Measurements from ENCODE around the gene BRIP1.
"Not testable (repeated sequence)": the region's sequence is repeated elsewhere in the genome, so short reads cannot be mapped to it uniquely, and the experiment has no call there.

BRIP1 gene

DNA sequence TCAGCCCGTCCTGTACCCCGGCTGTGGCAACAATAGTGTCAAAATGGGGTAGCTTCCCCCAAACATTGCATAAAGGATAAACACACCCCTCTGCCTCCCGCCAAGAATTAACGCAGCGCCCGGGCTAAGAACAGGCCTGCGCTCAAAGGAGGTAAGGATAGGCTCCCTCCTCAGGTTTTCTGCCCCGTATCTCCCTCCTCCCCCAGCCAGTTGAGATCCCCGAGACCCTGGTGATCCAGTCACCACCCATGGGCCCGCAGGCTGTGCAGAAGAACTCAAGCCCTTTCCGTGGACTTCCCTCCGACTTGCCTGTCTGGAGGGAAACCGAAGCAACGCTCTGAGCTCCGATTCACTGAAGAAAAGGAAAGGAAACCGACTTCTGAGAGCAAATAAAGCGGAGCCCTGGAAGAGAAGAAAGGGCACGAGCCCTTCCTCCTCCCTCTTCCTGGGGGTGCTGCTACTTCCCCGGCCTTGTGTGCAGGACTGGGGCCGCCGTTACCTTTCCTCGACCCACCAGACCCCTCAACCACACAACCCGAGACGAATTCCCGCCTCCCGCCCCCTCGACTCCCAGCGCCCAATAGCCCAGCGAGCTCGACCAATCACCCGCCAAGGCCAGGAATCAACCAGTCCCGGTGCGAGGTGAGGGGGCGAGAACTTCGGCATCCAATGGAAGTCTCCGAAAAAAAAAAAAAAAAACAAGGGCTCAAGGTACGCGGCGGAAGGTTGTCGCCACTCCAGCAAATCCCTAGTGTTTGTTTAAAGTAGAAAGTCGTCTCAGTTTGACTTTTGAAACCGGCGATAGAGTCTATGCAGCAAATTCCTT is at the start of gene BRIP1:
Gene BRIP1, minus strand, starts transcription at position 554 of the 826 bp plus-strand sequence. CDS start 1,989 bp downstream, outside the sequence.
- H3K4me1 ChIP-seq (ENCODE audit: control insufficient read depth, low read depth, low read length), result peaks cover 13% of the 10 kb centered on the region
- peak within 1 kb of the TSS; percentile 92 for H3K4me3 ChIP-seq (ENCODE audit: low read length)
- peaks cover 24% of the 10 kb centered on the region for H3K36me3 ChIP-seq (ENCODE audit: control insufficient read depth, low read depth, low read length)
- no peaks in the 10 kb centered on the region for H3K27me3 ChIP-seq (ENCODE audit: control insufficient read depth, insufficient read depth, low read length)
- H3K9me3 ChIP-seq (ENCODE audit: control insufficient read depth, low read depth, low read length), result no peaks in the 10 kb centered on the region
- H3K9ac ChIP-seq (ENCODE audit: low read length), result peak within 1 kb of the TSS; percentile 96
- peak within 1 kb of the TSS; percentile 86 for H3K27ac ChIP-seq (ENCODE audit: low read length)

DNA sequence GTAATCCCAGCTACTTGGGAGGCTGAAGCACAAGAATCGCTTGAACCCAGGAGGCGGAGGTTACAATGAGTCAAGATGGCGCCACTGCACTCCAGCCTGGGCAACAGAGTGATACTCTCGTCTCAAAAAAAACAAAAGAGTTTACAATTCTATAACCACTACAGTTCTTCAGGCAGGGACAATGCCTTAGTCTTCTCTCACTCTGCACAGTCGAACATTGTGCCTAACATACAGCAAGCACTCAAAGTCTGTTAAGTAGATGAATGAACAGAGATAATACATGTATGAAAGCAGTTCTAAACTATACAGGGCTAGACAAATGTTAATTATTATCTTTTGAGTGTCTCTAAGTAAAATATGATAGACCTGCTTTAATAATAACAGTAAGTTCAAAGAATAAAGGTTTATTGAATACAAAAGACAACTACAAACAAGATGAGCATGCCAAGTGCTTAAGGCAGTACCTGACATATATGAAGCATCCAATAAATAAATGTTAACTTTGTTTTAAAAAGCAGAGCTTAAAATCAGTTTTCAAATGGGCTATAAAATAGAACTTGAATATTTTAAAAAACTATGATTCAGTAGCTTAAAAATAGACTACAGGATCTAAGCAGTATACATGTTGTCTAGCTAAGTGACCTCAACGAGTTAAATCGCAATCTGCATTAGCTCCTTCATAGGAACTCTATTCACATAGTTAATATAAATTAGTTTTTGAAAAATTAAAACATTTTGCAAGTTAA is 45.1 kb upstream of the BRIP1 start:
- Histone ChIP-seq H3K9me3 (ENCODE audit: control insufficient read depth, low read depth, low read length) (no peaks in the 10 kb centered on the region), H3K4me3 (ENCODE audit: low read length) (no peak overlapping the region), H3K4me1 (ENCODE audit: control insufficient read depth, low read depth, low read length) (no peaks in the 10 kb centered on the region), H3K27me3 (ENCODE audit: control insufficient read depth, insufficient read depth, low read length) (no peaks in the 10 kb centered on the region), H3K9ac (ENCODE audit: low read length) (no peak overlapping the region), H3K36me3 (ENCODE audit: control insufficient read depth, low read depth, low read length) (peaks cover 48% of the 10 kb centered on the region), H3K27ac (ENCODE audit: low read length) (no peak overlapping the region)

DNA sequence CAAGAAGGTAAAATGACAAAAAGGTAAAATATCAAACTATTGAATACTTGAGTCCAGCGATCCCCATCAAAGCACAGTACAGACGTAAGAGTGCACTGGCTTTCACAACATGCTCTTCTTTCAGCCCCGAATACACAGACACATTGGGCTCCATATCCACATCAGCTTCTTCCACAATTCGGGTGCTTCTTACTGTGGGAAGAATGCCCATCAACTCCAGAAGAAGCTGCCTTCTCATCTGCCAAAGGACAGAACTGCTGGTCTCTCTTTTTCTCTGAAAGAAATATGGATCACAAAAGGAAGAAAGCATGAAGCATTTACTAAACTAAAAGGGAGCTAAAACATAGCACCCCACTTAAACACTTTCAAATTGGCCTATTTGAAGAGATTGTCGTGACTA is 44.0 kb upstream of the BRIP1 start:
- no peak overlapping the region for H3K27ac ChIP-seq (ENCODE audit: low read length)
- H3K4me3 ChIP-seq (ENCODE audit: low read length), result no peak overlapping the region
- peaks cover 52% of the 10 kb centered on the region for H3K36me3 ChIP-seq (ENCODE audit: control insufficient read depth, low read depth, low read length)
- H3K9me3 ChIP-seq (ENCODE audit: control insufficient read depth, low read depth, low read length), result no peaks in the 10 kb centered on the region
- H3K9ac ChIP-seq (ENCODE audit: low read length), result no peak overlapping the region
- no peaks in the 10 kb centered on the region for H3K4me1 ChIP-seq (ENCODE audit: control insufficient read depth, low read depth, low read length)
- no peaks in the 10 kb centered on the region for H3K27me3 ChIP-seq (ENCODE audit: control insufficient read depth, insufficient read depth, low read length)

DNA sequence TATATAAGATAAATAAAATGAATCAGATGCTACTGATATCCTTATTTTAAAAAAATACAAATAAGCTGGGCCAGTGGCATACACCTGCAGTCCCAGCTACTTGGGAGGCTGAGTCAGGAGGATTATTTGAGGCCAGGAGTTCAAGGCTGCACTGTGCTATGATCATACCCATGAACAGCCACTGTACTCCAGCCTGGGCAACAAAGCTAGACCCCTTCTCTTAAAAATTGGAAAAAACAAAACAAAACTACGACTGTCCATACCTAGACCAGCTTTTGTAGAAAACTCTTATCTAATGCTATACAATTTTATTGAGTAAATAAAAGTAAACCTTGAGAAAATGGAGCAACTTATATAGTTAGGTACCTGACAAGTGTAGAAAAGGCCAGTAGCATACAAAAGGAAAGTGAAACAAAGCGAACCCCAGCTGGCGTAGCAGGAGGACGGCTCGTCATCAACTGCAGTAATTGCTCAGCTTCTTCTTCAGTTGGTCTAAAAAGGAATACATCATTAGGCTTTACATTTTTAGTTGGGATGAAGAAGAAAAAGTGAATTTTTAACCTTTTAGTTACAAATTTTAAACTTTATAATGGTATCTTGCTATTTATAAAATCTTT is 40.9 kb upstream of the BRIP1 start:
- no peak overlapping the region for H3K4me3 ChIP-seq (ENCODE audit: low read length)
- peaks cover 43% of the 10 kb centered on the region for H3K36me3 ChIP-seq (ENCODE audit: control insufficient read depth, low read depth, low read length)
- H3K9ac ChIP-seq (ENCODE audit: low read length), result no peak overlapping the region
- H3K27ac ChIP-seq (ENCODE audit: low read length), result no peak overlapping the region
- H3K27me3 ChIP-seq (ENCODE audit: control insufficient read depth, insufficient read depth, low read length), result no peaks in the 10 kb centered on the region
- H3K9me3 ChIP-seq (ENCODE audit: control insufficient read depth, low read depth, low read length), result no peaks in the 10 kb centered on the region
- no peaks in the 10 kb centered on the region for H3K4me1 ChIP-seq (ENCODE audit: control insufficient read depth, low read depth, low read length)

DNA sequence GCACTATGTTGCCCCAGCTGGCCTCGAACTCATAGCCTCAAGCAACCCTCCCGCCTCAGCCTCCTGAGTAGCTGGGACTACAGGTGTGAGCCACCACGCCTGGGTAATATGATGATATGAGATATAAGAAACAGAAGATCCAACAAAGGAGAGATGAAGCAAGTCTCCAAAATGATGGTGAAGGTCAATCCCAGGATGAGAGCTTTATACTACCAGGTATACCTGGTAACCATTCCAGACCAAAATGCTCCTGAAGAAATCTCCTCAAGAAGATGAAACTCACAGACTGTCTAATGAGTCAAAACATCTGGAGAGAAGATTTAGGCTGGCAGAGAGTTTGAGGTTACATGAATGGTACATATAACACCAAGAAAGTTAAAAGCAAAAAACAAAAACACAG is 39.9 kb upstream of the BRIP1 start:
- no peaks in the 10 kb centered on the region for H3K4me1 ChIP-seq (ENCODE audit: control insufficient read depth, low read depth, low read length)
- no peak overlapping the region for H3K9ac ChIP-seq (ENCODE audit: low read length)
- H3K9me3 ChIP-seq (ENCODE audit: control insufficient read depth, low read depth, low read length), result no peaks in the 10 kb centered on the region
- peaks cover 48% of the 10 kb centered on the region for H3K36me3 ChIP-seq (ENCODE audit: control insufficient read depth, low read depth, low read length)
- no peaks in the 10 kb centered on the region for H3K27me3 ChIP-seq (ENCODE audit: control insufficient read depth, insufficient read depth, low read length)
- H3K4me3 ChIP-seq (ENCODE audit: low read length), result no peak overlapping the region
- no peak overlapping the region for H3K27ac ChIP-seq (ENCODE audit: low read length)

DNA sequence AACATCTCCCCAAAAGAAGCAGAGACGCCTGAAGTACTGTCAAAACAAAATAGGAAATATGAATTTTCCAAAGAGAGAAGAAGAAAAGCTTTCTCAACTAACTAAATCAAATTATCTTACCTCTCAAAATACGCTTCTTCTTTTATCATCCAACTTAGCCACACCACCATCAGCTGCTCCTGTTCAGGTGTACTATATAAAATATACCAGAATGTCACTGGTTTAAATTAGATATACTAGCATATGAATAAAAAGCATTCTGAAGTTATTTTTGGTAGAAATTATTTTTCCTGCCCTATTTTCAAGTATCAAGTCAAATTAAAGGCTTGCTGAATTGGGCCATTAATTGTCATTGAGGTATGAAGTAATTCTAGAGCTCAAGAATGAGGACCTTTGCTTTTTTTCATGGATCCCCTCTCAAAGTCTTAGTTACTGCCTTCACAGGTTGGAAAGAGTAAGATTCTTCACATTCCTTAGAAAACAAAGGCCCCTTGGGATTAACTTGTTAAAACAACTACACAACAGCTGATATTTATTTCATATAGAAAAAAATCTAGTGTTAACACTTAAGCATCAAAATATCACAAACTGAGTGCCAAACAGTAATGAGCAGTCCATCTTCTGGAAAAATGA is 34.3 kb upstream of the BRIP1 start:
- no peaks in the 10 kb centered on the region for H3K9me3 ChIP-seq (ENCODE audit: control insufficient read depth, low read depth, low read length)
- no peak overlapping the region for H3K9ac ChIP-seq (ENCODE audit: low read length)
- H3K4me3 ChIP-seq (ENCODE audit: low read length), result no peak overlapping the region
- H3K27me3 ChIP-seq (ENCODE audit: control insufficient read depth, insufficient read depth, low read length), result no peaks in the 10 kb centered on the region
- no peak overlapping the region for H3K27ac ChIP-seq (ENCODE audit: low read length)
- peaks cover 27% of the 10 kb centered on the region for H3K36me3 ChIP-seq (ENCODE audit: control insufficient read depth, low read depth, low read length)
- no peaks in the 10 kb centered on the region for H3K4me1 ChIP-seq (ENCODE audit: control insufficient read depth, low read depth, low read length)

DNA sequence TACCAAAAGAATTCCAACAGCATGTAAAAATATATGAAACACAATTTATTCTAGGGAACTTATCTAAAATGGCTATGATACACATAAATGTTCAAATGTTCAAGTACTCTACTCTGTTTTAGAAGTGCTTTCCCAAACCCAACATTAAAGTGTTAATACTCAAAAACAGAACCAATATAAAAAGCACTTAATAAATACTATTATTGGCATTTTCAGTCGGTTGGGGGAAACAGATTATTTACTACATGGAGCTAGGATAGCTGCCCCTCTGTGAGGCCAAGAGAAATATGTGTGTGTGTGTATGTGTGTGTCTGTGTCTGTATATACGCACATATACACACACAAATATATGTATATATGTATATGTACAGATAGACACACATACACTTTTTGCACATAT is 32.1 kb upstream of the BRIP1 start:
- H3K4me1 ChIP-seq (ENCODE audit: control insufficient read depth, low read depth, low read length), result no peaks in the 10 kb centered on the region
- H3K27ac ChIP-seq (ENCODE audit: low read length), result no peak overlapping the region
- no peaks in the 10 kb centered on the region for H3K27me3 ChIP-seq (ENCODE audit: control insufficient read depth, insufficient read depth, low read length)
- no peaks in the 10 kb centered on the region for H3K9me3 ChIP-seq (ENCODE audit: control insufficient read depth, low read depth, low read length)
- no peak overlapping the region for H3K4me3 ChIP-seq (ENCODE audit: low read length)
- peaks cover 29% of the 10 kb centered on the region for H3K36me3 ChIP-seq (ENCODE audit: control insufficient read depth, low read depth, low read length)
- H3K9ac ChIP-seq (ENCODE audit: low read length), result no peak overlapping the region

DNA sequence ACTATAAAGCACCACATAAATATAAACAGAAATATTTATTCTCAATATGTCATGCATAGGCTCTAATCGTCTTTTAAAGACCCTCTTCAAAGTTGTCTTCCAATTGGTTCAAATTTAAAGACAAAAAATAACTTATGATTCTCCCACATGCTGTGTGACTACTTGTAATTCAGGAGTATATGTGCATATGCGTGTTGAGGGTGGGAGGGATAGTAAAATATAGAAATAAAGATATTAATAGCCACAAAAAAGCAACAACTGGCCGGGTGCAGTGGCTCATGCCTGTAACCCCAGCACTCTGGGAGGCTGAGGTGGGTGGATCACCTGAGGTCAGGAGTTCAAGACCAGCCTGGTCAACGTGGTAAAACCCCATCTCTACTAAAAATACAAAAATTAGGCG is 31.0 kb upstream of the BRIP1 start:
- not testable (repeated sequence) for H3K27me3 ChIP-seq (ENCODE audit: control insufficient read depth, insufficient read depth, low read length); H3K4me3 ChIP-seq (ENCODE audit: low read length); H3K27ac ChIP-seq (ENCODE audit: low read length); H3K9ac ChIP-seq (ENCODE audit: low read length); H3K9me3 ChIP-seq (ENCODE audit: control insufficient read depth, low read depth, low read length); H3K4me1 ChIP-seq (ENCODE audit: control insufficient read depth, low read depth, low read length)
- H3K36me3 ChIP-seq (ENCODE audit: control insufficient read depth, low read depth, low read length), result peaks cover 27% of the 10 kb centered on the region

DNA sequence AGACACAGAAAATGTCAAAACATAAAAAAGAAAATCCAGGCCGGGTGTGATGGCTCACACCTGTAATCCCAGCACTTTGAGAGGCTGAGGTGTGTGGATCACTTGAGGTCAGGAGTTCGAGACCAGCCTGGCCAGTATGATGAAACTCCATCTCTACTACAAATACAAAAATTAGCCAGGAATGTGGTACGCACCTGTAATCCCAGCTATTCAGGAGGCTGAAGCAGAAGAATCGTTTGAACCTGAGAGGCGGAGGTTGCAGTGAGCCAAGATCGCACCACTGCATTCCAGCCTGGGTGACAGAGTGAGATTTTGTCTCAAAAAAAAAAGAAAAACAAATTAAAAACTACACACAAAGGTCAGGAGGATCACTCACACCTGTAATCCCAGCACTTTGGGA is 24.4 kb upstream of the BRIP1 start:
- not testable (repeated sequence) for H3K9me3 ChIP-seq (ENCODE audit: control insufficient read depth, low read depth, low read length); H3K4me3 ChIP-seq (ENCODE audit: low read length); H3K9ac ChIP-seq (ENCODE audit: low read length); H3K4me1 ChIP-seq (ENCODE audit: control insufficient read depth, low read depth, low read length); H3K27me3 ChIP-seq (ENCODE audit: control insufficient read depth, insufficient read depth, low read length); H3K27ac ChIP-seq (ENCODE audit: low read length)
- peaks cover 28% of the 10 kb centered on the region for H3K36me3 ChIP-seq (ENCODE audit: control insufficient read depth, low read depth, low read length)

DNA sequence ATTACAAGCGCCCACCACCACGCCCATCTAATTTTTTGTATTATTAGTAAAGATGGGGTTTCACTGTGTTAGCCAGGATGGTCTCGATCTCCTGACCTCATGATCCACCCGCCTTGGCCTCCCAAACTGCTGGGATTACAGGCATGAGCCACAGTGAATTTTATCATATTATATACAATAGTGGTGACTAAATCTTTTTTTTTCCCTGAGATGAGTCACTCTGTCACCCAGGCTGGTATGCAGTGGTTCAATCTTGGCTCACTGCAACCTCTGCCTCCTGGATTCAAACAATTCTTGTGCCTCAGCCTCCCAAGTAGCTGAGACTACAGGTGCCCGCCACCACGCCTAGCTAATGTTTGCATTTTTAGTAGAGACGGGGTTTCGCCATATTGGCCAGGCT is 22.5 kb upstream of the BRIP1 start:
- peaks cover 20% of the 10 kb centered on the region for H3K36me3 ChIP-seq (ENCODE audit: control insufficient read depth, low read depth, low read length)
- H3K27me3 ChIP-seq (ENCODE audit: control insufficient read depth, insufficient read depth, low read length); H3K27ac ChIP-seq (ENCODE audit: low read length); H3K9me3 ChIP-seq (ENCODE audit: control insufficient read depth, low read depth, low read length); H3K4me3 ChIP-seq (ENCODE audit: low read length); H3K9ac ChIP-seq (ENCODE audit: low read length); H3K4me1 ChIP-seq (ENCODE audit: control insufficient read depth, low read depth, low read length): not testable (repeated sequence)

DNA sequence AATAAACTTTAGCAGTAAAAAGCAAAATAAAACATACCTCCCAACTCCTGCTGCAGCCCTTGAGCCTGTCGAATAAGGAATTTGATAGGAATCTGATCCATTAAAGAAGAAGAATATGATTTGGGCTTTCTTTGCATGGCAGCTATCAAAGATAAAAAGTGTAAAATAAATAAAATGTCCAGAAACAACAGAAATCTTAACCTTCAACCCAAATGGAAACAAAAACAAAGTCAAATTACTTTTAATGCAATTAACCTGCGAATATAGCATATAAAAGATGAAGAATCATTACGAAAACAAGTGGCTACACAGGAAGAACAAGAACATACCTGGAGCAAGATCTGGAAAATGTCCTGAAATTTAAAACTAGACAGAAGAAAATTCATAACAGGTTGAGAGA is 21.5 kb upstream of the BRIP1 start:
- Histone ChIP-seq H3K27ac (ENCODE audit: low read length) (no peak overlapping the region), H3K36me3 (ENCODE audit: control insufficient read depth, low read depth, low read length) (peaks cover 20% of the 10 kb centered on the region), H3K9me3 (ENCODE audit: control insufficient read depth, low read depth, low read length) (no peaks in the 10 kb centered on the region), H3K4me3 (ENCODE audit: low read length) (no peak overlapping the region), H3K9ac (ENCODE audit: low read length) (no peak overlapping the region), H3K4me1 (ENCODE audit: control insufficient read depth, low read depth, low read length) (no peaks in the 10 kb centered on the region), H3K27me3 (ENCODE audit: control insufficient read depth, insufficient read depth, low read length) (no peaks in the 10 kb centered on the region)
